Fibroblast of lung (primary cell): ENCODE measurements around the gene PLEKHH3. TPM values are rescaled to one million over a fixed set of nuclear protein-coding genes. Genes with fewer than 3 reads are reported as not detected.

ENCODE experiments used
- DNase-seq, 2 donors: peaks; one replicate each; pipeline versions ENCODE4 v3.0.0 to v3.0.0-alpha.2; 2010; ENCODE audit warnings: low read depth in 2 of 2
- H2AFZ ChIP-seq: 2 replicates; pipeline ENCODE4 v1.5.1; 2012; ENCODE audit warnings: low read length, control low read depth, inconsistent platforms
- H3K27ac ChIP-seq: 2 replicates; pipeline ENCODE4 v1.5.1; 2011; ENCODE audit warnings: low read length, control low read depth; ENCODE audit not compliant: insufficient read depth
- H3K27me3 ChIP-seq: 2 replicates; pipeline ENCODE4 v1.5.1; 2011; ENCODE audit warnings: mild to moderate bottlenecking, low read length; ENCODE audit not compliant: control insufficient read depth, insufficient read depth
- H3K36me3 ChIP-seq: 2 replicates; pipeline ENCODE4 v1.5.1; 2011; ENCODE audit warnings: low read length; ENCODE audit not compliant: control insufficient read depth, insufficient read depth
- H3K4me1 ChIP-seq: 2 replicates; pipeline ENCODE4 v1.5.1; 2011; ENCODE audit warnings: low read length; ENCODE audit not compliant: control insufficient read depth, insufficient read depth; ENCODE audit errors: extremely low read depth
- H3K4me2 ChIP-seq: 2 replicates; pipeline ENCODE4 v1.5.1; 2011; ENCODE audit warnings: low read length, control low read depth; ENCODE audit not compliant: insufficient read depth; ENCODE audit errors: extremely low read depth
- H3K4me3 ChIP-seq, 4 experiments: fragments of 200-600 bp in 1 of 4; sonication (generic) in 1 of 4; replicated peaks in 1 of 4; 2 replicates each; pipeline ENCODE4 v1.5.1; 2011 to 2016; ENCODE audit warnings: low read length in 4 of 4, low read depth in 3 of 4, mild to moderate bottlenecking in 3 of 4, control low read depth in 2 of 4, inconsistent platforms in 1 of 4, mixed read lengths in 1 of 4; ENCODE audit not compliant: insufficient read depth in 1 of 4; ENCODE audit errors: control extremely low read depth in 1 of 4
- H3K79me2 ChIP-seq: 2 replicates; pipeline ENCODE4 v1.5.1; 2012; ENCODE audit warnings: mild to moderate bottlenecking, low read length, inconsistent platforms; ENCODE audit not compliant: control insufficient read depth, insufficient read depth
- H3K9ac ChIP-seq: 2 replicates; pipeline ENCODE4 v1.5.1; 2011; ENCODE audit warnings: mild to moderate bottlenecking, low read length, control low read depth; ENCODE audit not compliant: insufficient read depth
- H3K9me3 ChIP-seq: 2 replicates; pipeline ENCODE4 v1.5.1; 2012; ENCODE audit warnings: low read depth, low read length; ENCODE audit not compliant: control insufficient read depth, insufficient read depth
- H4K20me1 ChIP-seq: 2 replicates; pipeline ENCODE4 v1.5.1; 2011; ENCODE audit warnings: low read length; ENCODE audit not compliant: control insufficient read depth, insufficient read depth; ENCODE audit errors: extremely low read depth
- EZH2 ChIP-seq: IDR thresholded peaks from 2 replicates; pipeline ENCODE4 v1.5.1; 2012; ENCODE audit warnings: low read length, control low read depth, mild to moderate bottlenecking; ENCODE audit errors: missing control alignments
- polyA plus RNA-seq, 2 donors: library from polyadenylated mRNA; depleted of rRNA in 1 of 2; stranded (reverse) in 1 of 2; unstranded in 1 of 2; fragments of >200 nt; gene quantifications; 2 replicates each; pipeline ENCODE4 v1.2.1, GENCODE V29; 2011 to 2012; ENCODE audit warnings: missing spikeins in 1 of 2
- total RNA-seq: library from RNA; depleted of rRNA; stranded (reverse); fragments of >200 nt; gene quantifications from 2 replicates; pipeline ENCODE4 v1.2.1, GENCODE V29; 2014
- TF ChIP-seq, protein P1 (sequence below), 2 donors: IDR thresholded peaks in 1 of 2; conservative IDR thresholded peaks in 1 of 2; 1 replicate in 1 of 2; 2 replicates in 1 of 2; pipeline ENCODE4 v1.5.1; 2011 to 2012; ENCODE audit warnings: low read length in 2 of 2, control low read depth in 1 of 2, inconsistent platforms in 1 of 2, low read depth in 1 of 2, mild to moderate bottlenecking in 1 of 2

The PLEKHH3 gene
- total and polyA plus RNA-seq, 2 donors (not counting 1 experiment from before 2014, with no cell fraction given): 2.3 to 24.6 TPM

DNA sequence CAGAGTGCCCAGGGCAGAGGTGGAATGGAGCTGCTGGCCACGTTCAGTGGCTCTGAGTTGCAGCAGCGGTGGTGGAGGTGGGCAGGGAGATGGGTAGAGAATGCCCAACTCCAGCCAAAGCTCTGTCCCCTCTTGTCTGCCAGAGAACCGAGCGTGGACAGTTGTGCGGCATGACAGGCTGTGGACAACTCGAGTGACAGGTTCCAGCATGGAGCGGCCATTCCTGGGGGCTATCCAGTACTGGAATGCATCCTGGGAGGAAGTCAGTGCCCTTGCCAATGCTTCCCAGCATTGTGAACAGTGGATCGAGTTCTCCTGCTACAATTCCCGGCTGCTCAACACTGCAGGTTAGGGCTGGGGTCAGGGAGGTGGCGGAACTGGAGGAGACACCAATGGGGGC is 13.8 kb upstream of the PLEKHH3 start:
- no peaks in the 10 kb centered on the region for H3K27me3 ChIP-seq
- H3K79me2 ChIP-seq: no peaks in the 10 kb centered on the region
- no peak overlapping the region for H3K4me2 ChIP-seq
- DNase-seq: no peak
- H3K36me3 ChIP-seq: peaks cover 25% of the 10 kb centered on the region
- H3K9me3 ChIP-seq: no peaks in the 10 kb centered on the region
- H3K9ac ChIP-seq: no peak overlapping the region
- no peak overlapping the region for H3K4me3 ChIP-seq
- H2AFZ ChIP-seq: no peak overlapping the region
- no peaks in the 10 kb centered on the region for H3K4me1 ChIP-seq
- H4K20me1 ChIP-seq: no peaks in the 10 kb centered on the region
- no peak for TF ChIP-seq EZH2
- TF ChIP-seq, protein P1, sequence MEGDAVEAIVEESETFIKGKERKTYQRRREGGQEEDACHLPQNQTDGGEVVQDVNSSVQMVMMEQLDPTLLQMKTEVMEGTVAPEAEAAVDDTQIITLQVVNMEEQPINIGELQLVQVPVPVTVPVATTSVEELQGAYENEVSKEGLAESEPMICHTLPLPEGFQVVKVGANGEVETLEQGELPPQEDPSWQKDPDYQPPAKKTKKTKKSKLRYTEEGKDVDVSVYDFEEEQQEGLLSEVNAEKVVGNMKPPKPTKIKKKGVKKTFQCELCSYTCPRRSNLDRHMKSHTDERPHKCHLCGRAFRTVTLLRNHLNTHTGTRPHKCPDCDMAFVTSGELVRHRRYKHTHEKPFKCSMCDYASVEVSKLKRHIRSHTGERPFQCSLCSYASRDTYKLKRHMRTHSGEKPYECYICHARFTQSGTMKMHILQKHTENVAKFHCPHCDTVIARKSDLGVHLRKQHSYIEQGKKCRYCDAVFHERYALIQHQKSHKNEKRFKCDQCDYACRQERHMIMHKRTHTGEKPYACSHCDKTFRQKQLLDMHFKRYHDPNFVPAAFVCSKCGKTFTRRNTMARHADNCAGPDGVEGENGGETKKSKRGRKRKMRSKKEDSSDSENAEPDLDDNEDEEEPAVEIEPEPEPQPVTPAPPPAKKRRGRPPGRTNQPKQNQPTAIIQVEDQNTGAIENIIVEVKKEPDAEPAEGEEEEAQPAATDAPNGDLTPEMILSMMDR (conservative IDR thresholded peaks at IDR 0.05 in 1 of 2, IDR thresholded peaks at IDR 0.05 in 1 of 2; ENCODE audit: low read depth in 1 of 2, low read length in 2 of 2): no peak
- H3K27ac ChIP-seq: no peak overlapping the region

DNA sequence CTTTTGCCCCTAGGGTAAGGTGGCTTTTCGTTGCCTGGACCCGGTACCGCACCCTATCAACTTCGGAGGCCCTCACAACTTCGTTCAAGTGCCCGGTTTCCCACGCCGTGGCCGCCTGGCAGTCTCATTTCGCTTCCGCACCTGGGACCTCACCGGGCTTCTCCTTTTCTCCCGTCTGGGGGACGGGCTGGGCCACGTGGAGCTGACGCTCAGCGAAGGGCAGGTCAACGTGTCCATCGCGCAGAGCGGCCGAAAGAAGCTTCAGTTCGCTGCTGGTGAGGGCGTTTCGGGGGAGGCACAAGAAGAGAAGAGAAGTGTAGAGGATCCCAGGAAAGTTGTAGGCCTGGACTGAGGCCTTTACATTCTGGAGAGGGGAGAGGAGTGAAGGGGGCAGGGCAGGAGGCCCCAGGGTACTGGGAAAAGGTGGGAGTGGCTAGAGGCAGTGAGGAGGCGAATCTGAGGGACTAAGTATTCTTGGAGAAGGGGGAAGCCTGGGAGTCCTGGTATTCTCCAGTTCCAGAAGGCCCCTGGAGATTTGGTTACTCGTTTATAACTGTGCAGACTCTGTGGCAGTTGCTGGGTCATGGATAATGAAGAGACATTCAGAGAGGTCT is 11.0 kb upstream of the PLEKHH3 start:
- no peaks in the 10 kb centered on the region for H3K79me2 ChIP-seq

DNA sequence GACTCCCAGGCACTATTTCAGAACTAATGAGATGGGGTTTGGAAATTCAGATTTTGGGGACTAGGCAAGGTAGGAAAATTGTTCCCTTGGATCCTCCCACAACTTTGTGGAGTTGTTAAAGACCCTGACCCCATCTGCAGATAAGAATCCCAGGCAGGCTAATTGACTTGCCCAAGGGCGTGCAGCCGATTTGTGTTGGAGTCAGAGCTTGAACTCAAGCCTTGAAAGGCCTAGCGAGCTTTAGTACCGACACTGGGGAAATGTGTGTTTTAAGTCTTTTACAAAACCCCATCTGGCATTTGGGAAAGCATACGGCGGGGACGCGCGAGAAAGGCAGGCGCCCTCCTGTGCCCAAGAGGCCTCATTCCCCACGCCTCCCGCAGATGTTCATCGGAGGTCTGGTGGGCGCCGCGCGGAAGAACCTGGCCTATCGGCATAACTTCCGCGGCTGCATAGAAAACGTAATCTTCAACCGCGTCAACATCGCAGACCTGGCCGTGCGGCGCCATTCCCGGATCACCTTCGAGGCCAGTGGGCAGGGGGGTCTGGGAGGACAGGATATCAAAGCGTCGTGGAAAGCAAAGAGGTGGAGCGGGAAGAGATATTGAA is 9.8 kb upstream of the PLEKHH3 start:
- Histone ChIP-seq H3K9me3 (no peaks in the 10 kb centered on the region), H3K36me3 (peaks cover 22% of the 10 kb centered on the region), H3K27ac (no peak overlapping the region), H3K4me1 (peaks cover 10% of the 10 kb centered on the region), H2AFZ (no peak overlapping the region), H4K20me1 (no peaks in the 10 kb centered on the region), H3K4me3 (no peak overlapping the region), H3K4me2 (no peak overlapping the region), H3K27me3 (no peaks in the 10 kb centered on the region), H3K9ac (no peak overlapping the region), H3K79me2 (no peaks in the 10 kb centered on the region)
- no peak for DNase-seq
- TF ChIP-seq EZH2: no peak
- TF ChIP-seq, protein P1 (conservative IDR thresholded peaks at IDR 0.05 in 1 of 2, IDR thresholded peaks at IDR 0.05 in 1 of 2; ENCODE audit: low read depth in 1 of 2, low read length in 2 of 2): no peak

More for the DNA sequence above, 11.0 kb upstream of the PLEKHH3 start:
- no peak overlapping the region for H2AFZ ChIP-seq
- H4K20me1 ChIP-seq: no peaks in the 10 kb centered on the region
- no peak overlapping the region for H3K9ac ChIP-seq
- no peaks in the 10 kb centered on the region for H3K27me3 ChIP-seq
- no peaks in the 10 kb centered on the region for H3K9me3 ChIP-seq
- H3K27ac ChIP-seq: no peak overlapping the region
- TF ChIP-seq, protein P1 (conservative IDR thresholded peaks at IDR 0.05 in 1 of 2, IDR thresholded peaks at IDR 0.05 in 1 of 2; ENCODE audit: low read depth in 1 of 2, low read length in 2 of 2): no peak
- no peak for TF ChIP-seq EZH2
- no peak overlapping the region for H3K4me2 ChIP-seq
- H3K4me3 ChIP-seq: no peak overlapping the region
- peaks cover 5% of the 10 kb centered on the region for H3K4me1 ChIP-seq
- peaks cover 29% of the 10 kb centered on the region for H3K36me3 ChIP-seq
- no peak for DNase-seq
